ENCODE results near the gene ZNF205. TPM values are rescaled to one million over a fixed set of nuclear protein-coding genes. Genes with fewer than 3 reads are reported as not detected.
A peak's percentile ranks its signal among the peaks of the same experiment; 100 is the strongest.

ZNF205 gene
- total and polyA plus RNA-seq, 2 of the 13 experiments (the other 11 are each of a cell fraction or from before 2014, with no cell fraction given): 5.8 to 10.2 TPM

- 0 out of 2 replicates have a peak, but pooled peaks have one; percentile 34 for TF ChIP-seq ZNF800 (CRISPR knock-in tag; IDR thresholded peaks at IDR 0.05)
- peak; percentile 49; the same call in 1 of the 2 replicates for TF ChIP-seq ZBTB14 (CRISPR knock-in tag; IDR thresholded peaks at IDR 0.05)
- 0 out of 2 replicates have a peak, but pooled peaks have one; percentile 59 for TF ChIP-seq SRY (CRISPR knock-in tag; IDR thresholded peaks at IDR 0.05)
- 0 out of 2 replicates have a peak, but pooled peaks have one; percentile 52 for TF ChIP-seq ZNF776 (CRISPR knock-in tag; IDR thresholded peaks at IDR 0.05)
- TF ChIP-seq AFF4 (CRISPR knock-in tag; IDR thresholded peaks at IDR 0.05): 0 out of 2 replicates have a peak, but pooled peaks have one; percentile 27
- 0 out of 2 replicates have a peak, but pooled peaks have one; percentile 4 for TF ChIP-seq TBX2 (CRISPR knock-in tag; IDR thresholded peaks at IDR 0.05; ENCODE audit: borderline replicate concordance)
- peak; percentile 43; the same call in 1 of the 2 replicates for TF ChIP-seq SPEN (CRISPR knock-in tag; IDR thresholded peaks at IDR 0.05; ENCODE audit: low read depth)
- 0 out of 2 replicates have a peak, but pooled peaks have one; percentile 7 for TF ChIP-seq CEBPG (CRISPR knock-in tag; IDR thresholded peaks at IDR 0.05)
- peak; percentile 16; the same call in 1 of the 2 replicates for TF ChIP-seq MED1 (CRISPR knock-in tag; IDR thresholded peaks at IDR 0.05)
- peak; percentile 94 for TF ChIP-seq UBTF (CRISPR knock-in tag; IDR thresholded peaks at IDR 0.05)
- TF ChIP-seq KAT8 (CRISPR knock-in tag; IDR thresholded peaks at IDR 0.05): 0 out of 2 replicates have a peak, but pooled peaks have one; percentile 20
- no peak for TF ChIP-seq ZNF543 (CRISPR knock-in tag; IDR thresholded peaks at IDR 0.05)
- TF ChIP-seq ZFX (CRISPR knock-in tag; IDR thresholded peaks at IDR 0.05; ENCODE audit: low read depth): peak; percentile 91
- TF ChIP-seq PRDM15 (CRISPR knock-in tag; IDR thresholded peaks at IDR 0.05): 0 out of 2 replicates have a peak, but pooled peaks have one; percentile 21
- no peak for TF ChIP-seq TP53 (CRISPR knock-in tag; conservative IDR thresholded peaks at IDR 0.05)
Observed at GRCh38 chr16:3149630-3150345, 37.4 kb downstream of the ZNF205 start (continued).

All from HepG2 (cell line).